H4 (cell line): ENCODE results near the gene GCN1. TPM values are rescaled to one million over a fixed set of nuclear protein-coding genes. Genes with fewer than 3 reads are reported as not detected.

Experiments
- DNase-seq: peaks from one replicate; pipeline ENCODE4 v3.0.0-alpha.2; 2015; ENCODE audit warnings: low spot score
- total RNA-seq: library from RNA; depleted of rRNA; stranded (reverse); fragments of >200 nt; shearing (Covaris generic); gene quantifications from 2 replicates; pipeline ENCODE4 v1.2.3, GENCODE V29; 2014

The GCN1 gene
- total RNA-seq, 1 experiment from 2014 or later = 59.7 TPM

- DNase-seq = no peak
Measured at GRCh38 chr12:120229071-120229486, 34.6 kb upstream of the GCN1 start.

- peak; percentile 83 for DNase-seq
Measured at GRCh38 chr12:120228291-120229070, 34.0 kb upstream of the GCN1 start.

DNA sequence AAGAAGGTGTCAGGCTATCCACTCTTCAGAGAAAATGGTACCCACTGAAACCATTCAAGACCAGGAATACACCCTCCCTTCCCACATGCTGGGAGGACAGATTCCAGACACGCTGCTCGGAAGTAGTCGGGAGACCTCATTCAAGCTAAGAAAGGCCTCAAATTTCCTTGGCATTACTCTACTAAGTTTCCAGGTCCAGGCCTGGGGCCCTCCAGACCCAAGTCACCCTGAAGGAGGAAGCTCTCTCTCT, 33.5 kb upstream of the GCN1 start:
- no peak for DNase-seq

DNA sequence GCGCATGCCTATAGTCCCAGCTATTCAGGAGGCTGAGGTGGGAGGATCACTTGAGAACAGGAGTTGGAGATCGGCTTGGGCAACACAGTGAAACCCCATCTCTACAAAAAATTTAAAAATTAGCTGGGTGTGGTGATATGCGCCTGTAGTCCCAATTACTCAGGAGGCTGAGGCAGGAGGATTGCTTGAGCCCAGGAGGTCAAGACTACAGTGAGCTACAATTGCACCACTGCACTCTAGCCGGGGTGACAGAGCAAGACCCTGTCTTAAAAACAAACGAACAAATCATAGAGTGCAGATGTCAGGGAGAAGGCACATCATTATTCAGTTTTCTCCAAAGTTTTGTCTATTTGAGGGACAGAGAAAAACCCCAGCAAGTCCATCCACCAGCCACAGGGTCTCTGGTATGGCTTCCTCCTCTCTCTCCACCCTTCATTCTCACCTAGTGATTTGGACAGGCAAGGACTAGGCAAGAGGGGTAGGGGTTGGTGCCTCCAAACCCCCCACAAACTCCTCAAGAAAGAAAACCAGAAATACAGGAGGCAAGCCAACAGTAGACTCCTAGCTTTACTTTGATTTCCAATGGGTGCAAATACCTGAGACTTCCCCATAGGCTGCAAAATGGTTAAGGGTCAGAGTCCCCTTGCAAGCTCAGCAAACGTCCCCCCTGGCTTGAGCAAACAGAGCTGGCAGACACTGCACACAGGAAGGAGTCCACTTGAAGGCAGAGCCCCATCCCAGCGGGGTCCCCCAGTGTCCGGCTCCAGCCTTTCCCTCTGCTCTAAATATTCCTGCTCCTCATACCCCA, 32.9 kb upstream of the GCN1 start:
- DNase-seq = no peak

DNA sequence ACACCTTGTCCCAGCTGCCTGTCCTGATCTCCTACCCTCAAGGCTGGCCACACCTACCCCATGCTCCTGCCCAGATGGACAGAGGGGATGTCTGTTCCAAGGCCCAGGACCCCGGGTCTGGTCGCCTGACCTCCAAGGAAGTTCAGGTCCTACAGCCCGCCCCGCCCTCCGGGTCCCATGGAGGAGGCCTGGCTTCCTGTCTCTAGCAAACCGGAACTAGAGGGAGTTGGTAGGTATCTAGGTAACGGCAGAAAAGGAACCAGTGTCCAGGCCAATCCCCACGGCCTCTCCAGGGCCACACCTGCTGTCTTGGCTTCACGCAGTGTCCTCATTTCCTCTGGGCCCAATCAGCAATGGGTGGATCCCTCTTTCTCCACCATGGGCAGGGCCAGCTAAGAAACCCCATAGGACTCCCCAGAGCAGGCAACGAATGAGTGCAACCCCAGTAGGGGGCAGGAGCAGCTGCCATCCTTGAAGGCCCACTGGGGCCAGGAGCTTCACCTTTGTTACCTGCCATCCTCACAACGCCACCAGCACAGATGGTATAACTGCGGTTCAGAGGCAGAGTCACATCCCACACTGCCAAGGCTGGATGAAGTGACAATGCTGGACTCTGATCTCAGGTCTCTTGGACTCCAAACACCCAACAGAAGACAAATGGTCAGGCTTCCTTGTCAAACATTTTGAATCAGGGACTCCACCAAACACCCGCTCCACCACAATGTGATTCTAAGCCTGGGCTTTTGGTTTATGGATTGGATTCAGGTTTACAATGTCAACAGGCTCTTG, 31.5 kb upstream of the GCN1 start:
- no peak for DNase-seq

- no peak for DNase-seq
Measured at GRCh38 chr12:120225200-120225558, 30.7 kb upstream of the GCN1 start.

GRCh38 chr12:120224304-120225199, 30.0 kb upstream of the GCN1 start:
- DNase-seq = no peak

- DNase-seq = no peak
Measured at GRCh38 chr12:120223458-120224303, 29.2 kb upstream of the GCN1 start.

DNA sequence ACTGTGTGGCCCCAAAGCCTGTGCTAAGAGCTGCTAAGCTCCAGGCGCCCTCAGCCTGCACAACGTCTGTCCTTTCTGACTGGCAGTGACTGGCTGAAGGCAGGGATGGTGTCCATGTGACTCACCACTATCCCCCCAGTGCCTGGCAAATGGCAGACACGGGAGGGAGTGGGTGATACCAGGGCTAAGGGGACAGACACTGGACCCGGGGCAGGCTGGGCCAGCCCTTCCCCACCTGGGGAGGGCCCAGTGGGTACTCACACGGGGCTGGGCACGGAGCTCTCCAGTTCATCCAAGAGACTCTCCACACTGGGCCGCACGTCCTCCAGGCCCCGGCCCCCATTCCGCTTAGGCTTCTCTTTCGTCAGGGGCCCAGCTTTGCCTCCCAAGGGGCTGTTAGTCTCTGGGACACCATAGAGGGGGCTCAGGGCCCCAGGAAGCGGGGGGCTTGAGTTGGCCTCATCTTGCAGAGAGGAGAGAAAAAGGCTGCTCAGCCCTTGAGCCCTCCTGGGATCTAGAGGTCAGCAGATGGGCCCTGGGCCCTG, 27.8 kb upstream of the GCN1 start:
- no peak for DNase-seq

DNA sequence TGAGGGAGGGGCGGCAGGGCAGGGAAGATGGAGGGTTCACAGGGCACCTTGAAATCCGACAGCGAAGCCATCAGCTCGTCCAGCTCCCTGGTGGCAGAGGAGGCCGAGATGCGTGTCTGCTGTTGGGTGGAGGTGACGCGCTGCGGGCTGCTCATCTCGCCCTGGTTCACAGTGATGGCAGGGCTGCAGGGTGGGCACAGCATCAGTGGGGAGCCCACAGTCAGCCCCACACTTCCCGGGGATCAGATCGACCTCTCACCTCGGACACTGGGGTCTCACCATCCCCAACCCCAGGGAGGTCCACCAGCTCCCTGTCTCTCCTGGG, 27.0 kb upstream of the GCN1 start:
- DNase-seq = no peak

DNA sequence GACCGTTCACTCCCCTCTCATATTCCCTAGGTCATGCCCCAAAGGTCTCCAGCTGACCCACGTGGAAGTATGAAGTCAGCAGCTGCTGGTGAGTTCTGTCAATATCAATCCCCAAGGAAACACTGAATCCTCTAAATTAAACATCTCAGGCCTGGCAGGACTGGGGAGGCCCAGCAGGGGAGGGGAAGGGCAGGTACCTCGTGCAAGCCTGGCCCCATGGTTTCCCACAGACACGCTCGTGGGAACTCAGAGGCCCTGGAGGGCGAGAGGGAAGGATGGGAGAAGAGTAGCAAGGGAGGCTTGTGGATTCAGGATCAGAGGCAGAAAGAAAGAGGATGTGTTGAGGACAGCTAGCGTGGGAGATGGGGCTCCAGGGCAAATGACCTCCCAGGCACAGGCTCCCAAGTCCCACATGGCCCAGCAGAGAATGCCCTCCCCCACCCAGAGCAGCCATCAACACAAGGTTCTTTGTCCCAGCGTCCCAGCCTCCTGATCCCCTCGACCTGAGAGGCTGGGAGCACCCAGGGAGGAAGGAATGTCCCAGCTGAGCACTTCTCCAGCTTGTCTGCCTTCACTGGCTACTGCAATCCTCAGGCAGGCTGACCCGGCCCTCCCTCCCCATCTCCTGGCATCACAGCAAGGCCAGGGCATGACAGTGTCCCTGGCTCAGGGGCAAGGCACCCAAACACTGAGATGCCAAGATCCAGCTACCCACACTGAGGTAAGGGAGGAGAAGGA, 26.5 kb upstream of the GCN1 start:
- no peak for DNase-seq

DNA sequence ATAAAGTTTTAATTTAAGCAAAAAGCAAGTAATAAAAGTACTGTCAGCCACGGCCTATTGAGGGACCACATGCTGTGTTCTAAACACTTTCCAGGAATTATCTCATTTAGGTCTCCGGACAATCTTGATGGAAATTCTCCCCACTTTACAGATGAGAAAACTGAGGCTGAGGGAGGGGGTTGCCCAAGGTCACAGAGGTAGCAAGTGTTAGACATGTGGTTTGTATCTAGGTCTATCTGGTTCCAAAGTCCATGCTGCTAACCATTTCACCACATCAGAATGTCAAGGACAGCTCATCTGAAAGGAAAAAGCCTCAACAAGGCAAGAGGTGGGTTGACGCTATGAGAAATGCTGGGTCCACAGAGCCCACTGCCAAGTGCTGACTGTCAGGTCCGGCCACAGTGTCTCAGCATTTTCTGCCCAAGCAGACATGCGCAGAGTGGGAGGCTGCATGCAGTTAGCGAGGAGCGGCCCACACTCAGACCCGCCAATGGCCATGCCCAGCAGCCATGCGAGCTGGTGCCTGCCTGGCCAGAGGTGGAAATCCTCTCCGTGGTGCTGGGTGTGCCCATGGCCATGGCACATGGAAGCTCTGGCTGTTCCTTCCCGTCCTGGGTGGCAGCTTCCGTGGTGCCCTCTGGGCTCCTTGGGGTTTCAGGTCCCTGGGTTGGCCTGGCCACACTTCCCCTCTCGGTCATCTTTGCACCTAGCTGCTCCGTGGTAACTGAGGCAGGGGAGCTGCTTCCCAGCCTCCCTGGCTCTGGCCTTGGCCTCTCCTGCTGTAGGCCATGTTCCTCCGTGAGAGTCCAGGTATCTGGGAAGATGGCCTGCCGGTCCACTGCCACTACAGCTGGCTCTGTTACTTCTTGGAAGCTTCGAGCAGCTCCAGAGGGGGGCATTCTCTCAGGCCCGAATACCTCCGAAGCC, 24.4 kb upstream of the GCN1 start:
- DNase-seq = no peak

DNA sequence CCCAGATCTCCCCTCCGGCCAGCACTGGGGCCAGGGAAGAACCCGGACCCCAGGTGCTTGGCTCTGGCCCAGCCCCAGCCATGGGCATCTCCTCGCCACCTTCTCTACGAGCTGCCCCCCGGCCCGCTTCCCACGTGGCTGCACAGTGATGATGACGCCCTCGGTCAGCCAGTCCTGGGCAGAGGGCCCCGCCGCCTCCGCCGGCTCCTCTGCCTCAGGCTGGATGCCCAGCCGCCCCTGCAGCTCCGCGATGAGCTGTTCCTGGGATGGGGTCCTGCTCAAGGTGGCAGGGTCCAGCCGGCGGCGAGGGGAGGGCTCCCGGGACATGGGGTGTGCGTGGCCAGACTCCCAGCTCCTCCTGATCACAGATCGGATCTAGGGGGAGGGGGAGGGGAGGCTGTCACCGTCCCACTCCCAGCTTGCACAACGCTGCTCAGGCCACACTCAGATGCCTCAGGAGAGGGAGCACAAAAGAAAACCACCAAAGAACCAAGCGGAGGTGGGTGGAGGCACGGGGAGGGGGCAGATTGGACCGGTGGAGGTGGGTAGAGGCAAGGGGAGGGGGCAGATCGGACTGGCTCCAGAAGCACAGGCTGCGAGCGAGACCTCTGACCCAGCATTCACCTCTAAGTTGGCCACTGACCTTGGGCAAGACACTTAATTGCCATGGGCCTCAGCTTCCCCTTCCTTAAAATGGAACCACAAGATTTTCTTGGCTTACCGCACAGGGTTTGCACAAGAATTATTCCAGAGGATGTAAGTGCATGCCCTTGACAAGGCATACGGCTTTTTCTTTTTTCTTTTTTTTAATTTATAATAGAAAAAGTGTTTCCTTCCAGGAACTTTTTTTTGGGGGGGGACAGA, 22.5 kb upstream of the GCN1 start:
- DNase-seq = no peak

DNA sequence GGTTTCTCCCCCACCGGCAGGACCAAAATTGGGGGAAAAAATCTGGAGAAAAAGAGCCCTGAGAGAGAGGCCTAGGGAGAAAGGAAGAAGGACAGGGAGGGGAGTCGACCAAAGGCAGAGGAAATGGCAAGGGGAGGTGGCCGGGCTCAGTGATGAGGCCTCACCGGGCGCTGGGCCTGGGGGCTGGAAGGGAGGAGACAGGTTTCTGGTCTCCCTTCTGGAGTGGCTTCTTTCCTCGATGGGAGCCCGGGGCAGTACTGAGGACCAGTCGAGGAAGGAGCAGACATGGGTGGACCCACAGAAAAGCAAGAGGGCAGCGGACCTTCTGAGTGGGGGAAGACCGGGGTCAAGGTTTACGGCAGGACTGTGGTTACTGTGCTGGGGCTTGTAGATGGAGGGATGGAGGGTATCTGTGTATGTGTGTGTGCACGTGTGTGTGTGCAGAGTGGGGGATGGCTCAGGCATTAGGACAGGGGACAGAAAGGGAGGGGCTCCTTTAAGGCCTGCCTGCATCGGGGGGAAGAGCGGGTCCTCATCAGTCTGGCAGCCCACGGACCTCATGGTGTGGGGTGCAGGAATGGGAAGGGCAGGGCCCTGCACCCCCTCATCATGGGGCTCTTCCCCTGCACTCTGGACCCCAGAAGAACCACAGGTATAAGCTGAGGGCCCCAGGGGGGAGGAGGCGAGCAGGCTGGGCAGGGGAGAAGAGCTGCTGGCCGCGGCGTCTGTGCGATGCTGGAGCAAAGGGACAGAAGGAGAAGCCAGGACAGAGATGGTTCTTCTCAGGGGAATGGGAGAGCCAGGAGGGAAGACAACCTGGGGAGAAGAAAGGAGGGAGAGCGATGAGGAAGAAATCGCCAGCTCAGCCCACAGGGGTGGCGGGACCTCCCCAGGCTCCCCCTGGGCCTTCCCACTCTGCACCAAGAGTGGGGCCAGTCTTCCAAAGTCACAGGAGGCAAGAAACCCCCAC, 21.5 kb upstream of the GCN1 start:
- DNase-seq = no peak

- DNase-seq = no peak
Measured at GRCh38 chr12:120215357-120215735, 20.8 kb upstream of the GCN1 start.

DNA sequence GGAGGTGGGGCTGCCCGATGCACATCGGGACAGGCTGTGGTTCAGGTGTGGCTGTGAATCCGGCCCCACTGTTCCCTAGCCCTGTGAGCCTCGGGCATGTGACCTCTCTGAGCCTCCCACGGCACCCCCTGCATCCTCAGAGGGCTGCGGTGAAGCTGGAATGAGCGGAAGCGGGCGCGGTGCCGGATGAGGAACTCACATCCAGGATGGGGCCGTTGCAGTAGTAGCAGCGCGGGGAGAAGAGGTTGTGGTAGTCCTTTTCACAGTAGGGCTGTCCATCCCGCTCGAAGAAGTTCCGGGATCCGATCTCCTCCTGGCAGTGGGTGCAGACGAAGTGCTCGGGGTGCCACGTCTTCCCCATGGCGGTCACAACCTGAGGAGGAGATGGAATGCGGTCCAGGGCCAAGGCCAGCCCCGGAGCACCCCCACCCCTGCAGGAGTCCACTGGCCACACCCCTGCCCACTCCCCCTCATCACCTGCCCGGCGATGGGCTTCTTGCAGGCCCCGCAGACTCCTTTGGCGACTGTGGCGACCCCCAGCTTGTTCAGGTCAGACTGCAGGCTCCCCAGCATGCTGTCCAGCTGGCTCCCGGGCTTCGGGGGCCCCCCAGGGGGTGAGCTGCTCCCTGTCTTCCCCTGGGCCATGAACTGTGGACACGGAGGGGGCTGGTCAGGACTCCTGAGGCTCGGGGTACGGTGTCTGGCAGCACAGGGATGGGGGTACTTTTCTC, 20.3 kb upstream of the GCN1 start:
- no peak for DNase-seq
